ENCODE data around the gene GLYR1.

Gene GLYR1

GRCh38 chr16:4811773-4812172 is 35.3 kb downstream of the GLYR1 start:
- in situ Hi-C loops (cut with MboI; ENCODE audit: low sequenced_read_pairs): no loop called here

GRCh38 chr16:4811242-4811641 is 35.8 kb downstream of the GLYR1 start:
- in situ Hi-C loops (cut with MboI; ENCODE audit: low sequenced_read_pairs): no loop called here

GRCh38 chr16:4806280-4806679 is 40.8 kb downstream of the GLYR1 start:
- in situ Hi-C loops (cut with MboI; ENCODE audit: low sequenced_read_pairs): no loop called here

GRCh38 chr16:4805231-4805630 is 41.9 kb downstream of the GLYR1 start:
- in situ Hi-C loops (cut with MboI; ENCODE audit: low sequenced_read_pairs): no loop called here

GRCh38 chr16:4803898-4804762 is 43.0 kb downstream of the GLYR1 start:
- in situ Hi-C loops (cut with MboI; ENCODE audit: low sequenced_read_pairs): no loop called here

- in situ Hi-C loops (cut with MboI; ENCODE audit: low sequenced_read_pairs): no loop called here
Observed at GRCh38 chr16:4803401-4803844, 43.7 kb downstream of the GLYR1 start.

GRCh38 chr16:4802659-4803287 is 44.3 kb downstream of the GLYR1 start:
- in situ Hi-C loops (cut with MboI; ENCODE audit: low sequenced_read_pairs): no loop called here

- in situ Hi-C loops (cut with MboI; ENCODE audit: low sequenced_read_pairs): no loop called here
Observed at GRCh38 chr16:4801962-4802658, 45.0 kb downstream of the GLYR1 start, which contains the start of gene ROGDI. ROGDI (minus strand) TSS chr16:4802633; CDS start chr16:4802571, 62 bp downstream.

GRCh38 chr16:4801051-4801961 is 45.8 kb downstream of the GLYR1 start:
- in situ Hi-C loops (cut with MboI; ENCODE audit: low sequenced_read_pairs): no loop called here

GRCh38 chr16:4800290-4801041 is 46.6 kb downstream of the GLYR1 start:
- in situ Hi-C loops (cut with MboI; ENCODE audit: low sequenced_read_pairs): no loop called here

GRCh38 chr16:4799171-4799855 is 47.8 kb downstream of the GLYR1 start:
- in situ Hi-C loops (cut with MboI; ENCODE audit: low sequenced_read_pairs): no loop called here

- in situ Hi-C loops (cut with MboI; ENCODE audit: low sequenced_read_pairs): no loop called here
Observed at GRCh38 chr16:4798456-4798855, 48.6 kb downstream of the GLYR1 start.

- in situ Hi-C loops (cut with MboI; ENCODE audit: low sequenced_read_pairs): no loop called here
Observed at GRCh38 chr16:4797805-4798252, 49.3 kb downstream of the GLYR1 start.

- in situ Hi-C loops (cut with MboI; ENCODE audit: low sequenced_read_pairs): no loop called here
Observed at GRCh38 chr16:4796982-4797804, 49.9 kb downstream of the GLYR1 start.

GRCh38 chr16:4795828-4796572 is 51.1 kb downstream of the GLYR1 start:
- in situ Hi-C loops (cut with MboI; ENCODE audit: low sequenced_read_pairs): no loop called here

- in situ Hi-C loops (cut with MboI; ENCODE audit: low sequenced_read_pairs): no loop called here
Observed at GRCh38 chr16:4795181-4795827, 51.8 kb downstream of the GLYR1 start, which contains the start of gene SMIM22. SMIM22 (plus strand) TSS chr16:4795369; CDS start chr16:4795735, 366 bp downstream.

- in situ Hi-C loops (cut with MboI; ENCODE audit: low sequenced_read_pairs): no loop called here
Observed at GRCh38 chr16:4792951-4793513, 54.1 kb downstream of the GLYR1 start.
